SK-N-DZ (cell line): ENCODE data around the gene SLC25A20. TPM values are rescaled to one million over a fixed set of nuclear protein-coding genes. Genes with fewer than 3 reads are reported as not detected.
A peak's percentile ranks its signal among the peaks of the same experiment; 100 is the strongest.
"Not testable (repeated sequence)": the region's sequence is repeated elsewhere in the genome, so short reads cannot be mapped to it uniquely, and the experiment has no call there.

ENCODE experiments used
- DNase-seq: peaks from one replicate; pipeline ENCODE4 v3.0.0-alpha.2; 2015; ENCODE audit warnings: low spot score
- polyA plus RNA-seq, 2 experiments: library from polyadenylated mRNA; depleted of rRNA; stranded (reverse); fragments of >200 nt; gene quantifications; 2 replicates each; pipeline ENCODE4 v1.2.3, GENCODE V29; 2014

The SLC25A20 gene, protein sequence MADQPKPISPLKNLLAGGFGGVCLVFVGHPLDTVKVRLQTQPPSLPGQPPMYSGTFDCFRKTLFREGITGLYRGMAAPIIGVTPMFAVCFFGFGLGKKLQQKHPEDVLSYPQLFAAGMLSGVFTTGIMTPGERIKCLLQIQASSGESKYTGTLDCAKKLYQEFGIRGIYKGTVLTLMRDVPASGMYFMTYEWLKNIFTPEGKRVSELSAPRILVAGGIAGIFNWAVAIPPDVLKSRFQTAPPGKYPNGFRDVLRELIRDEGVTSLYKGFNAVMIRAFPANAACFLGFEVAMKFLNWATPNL
- 20.2 and 39.0 TPM in 2 replicates for polyA plus RNA-seq (2014; cell fraction: cytosol; rRNA removed)
- polyA plus RNA-seq (2014; cell fraction: nucleus; rRNA removed) = 22.8 and 27.0 TPM in 2 replicates

DNA sequence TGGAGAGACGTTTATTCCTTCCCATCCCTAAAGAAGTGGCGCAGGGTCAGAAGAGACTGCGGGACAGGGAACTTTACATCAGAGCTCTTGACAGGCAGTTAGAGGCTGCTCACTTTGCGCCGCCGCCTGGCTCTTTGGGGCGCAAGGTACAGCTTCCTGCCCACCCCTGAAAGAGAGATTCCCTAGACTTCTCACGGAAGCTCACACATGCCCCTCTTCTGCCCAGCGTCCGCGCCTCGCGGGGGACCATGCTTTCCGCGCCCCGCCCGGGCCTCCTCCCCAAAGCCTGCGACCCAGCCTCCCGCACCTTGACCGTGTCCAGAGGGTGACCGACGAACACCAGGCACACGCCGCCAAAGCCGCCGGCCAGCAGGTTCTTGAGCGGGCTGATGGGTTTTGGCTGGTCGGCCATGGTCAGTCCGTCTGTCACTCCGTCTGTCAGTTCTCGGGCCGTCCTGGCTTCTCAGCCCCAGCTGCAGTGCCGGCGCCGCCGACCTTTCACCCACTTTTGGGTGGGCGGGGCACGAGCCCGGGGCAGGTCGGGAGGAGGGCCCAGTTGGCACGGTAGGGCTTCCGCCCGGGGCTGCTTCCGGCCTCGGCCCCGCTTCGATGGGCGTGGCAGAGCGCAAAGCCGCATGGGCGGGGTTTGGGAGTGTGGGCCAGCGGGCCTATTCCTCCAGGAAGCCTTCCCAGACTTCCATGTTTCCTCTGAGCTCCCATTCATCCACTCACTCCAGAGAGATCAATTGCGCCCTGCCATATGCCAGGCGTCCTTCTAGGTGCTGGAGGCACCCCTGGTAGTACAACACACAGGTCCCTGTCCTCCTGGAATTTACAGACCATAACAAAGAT lies at the start of gene SLC25A20:
TSS of gene SLC25A20 (minus strand) at position 500 of the 852 bp plus-strand sequence. CDS start at position 412, 88 bp downstream.
- DNase-seq = peak; percentile 81

DNA sequence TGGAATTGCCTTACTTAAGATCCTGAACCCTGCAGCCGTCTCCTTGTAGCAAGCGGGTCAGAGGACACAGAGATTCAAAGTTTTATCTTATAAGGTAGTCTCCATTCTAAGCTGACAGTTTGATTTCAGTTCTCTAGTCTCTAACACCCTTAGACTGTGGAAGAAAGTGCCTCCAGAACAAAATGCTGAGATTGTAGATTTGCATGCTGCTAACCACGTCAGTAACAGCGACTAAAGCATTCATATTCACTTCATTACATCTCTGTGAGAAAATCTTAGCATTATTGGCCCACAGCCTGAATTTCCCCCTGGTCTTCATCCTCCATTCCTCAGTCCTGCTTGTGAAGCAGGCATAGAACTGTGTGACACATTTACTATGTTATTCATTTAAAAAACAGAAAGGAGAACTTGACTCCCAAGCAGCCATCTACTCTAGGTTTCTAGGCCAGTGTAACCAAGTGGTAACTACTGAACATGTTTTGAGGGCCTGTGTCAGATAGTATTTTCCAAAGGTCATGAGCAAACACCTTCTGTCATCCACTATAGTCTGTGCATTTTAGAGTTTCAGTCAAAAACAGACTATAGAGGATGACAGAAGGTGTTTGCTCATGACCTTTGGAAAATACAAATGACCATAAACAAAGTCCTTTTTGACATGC lies 47.3 kb upstream of the SLC25A20 start:
- DNase-seq = no peak

DNA sequence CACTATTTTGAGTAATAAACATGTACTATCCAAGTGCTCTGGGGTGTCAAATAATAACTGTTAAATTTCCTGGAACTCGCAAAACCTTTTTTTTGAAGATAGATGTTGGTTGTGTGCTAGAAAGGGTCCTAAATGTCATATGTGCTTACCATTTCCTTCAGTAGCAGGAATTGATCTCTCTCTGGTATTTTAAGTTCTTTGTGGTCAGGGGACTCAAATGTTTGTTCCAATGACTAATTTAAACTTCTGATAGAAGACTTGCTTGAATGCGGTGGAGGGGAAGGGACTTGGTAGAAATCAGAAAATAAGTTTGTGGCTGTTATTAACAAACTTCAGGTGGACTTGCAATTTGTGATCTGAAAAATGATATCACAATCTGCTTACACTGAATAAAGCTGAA lies 46.8 kb upstream of the SLC25A20 start:
- DNase-seq = no peak

DNA sequence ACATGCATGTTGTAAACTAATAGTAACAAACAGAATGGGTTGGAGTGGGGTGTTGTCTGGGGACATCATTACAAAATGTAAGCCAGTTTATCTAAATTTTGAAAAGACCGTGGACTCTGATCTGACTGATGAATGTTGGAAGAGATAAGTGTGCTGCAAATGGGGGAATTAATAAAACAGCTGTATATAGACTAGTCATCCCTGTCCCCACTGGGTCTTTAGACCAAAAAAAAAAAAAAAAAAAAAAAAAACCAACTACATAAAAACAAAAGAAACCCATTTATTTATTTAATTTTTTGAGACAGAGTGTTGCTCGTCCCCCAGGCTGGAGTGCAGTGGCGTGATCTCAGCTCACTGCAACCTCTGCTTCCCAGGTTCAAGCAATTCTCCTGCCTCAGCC lies 40.0 kb upstream of the SLC25A20 start:
- no peak for DNase-seq

DNA sequence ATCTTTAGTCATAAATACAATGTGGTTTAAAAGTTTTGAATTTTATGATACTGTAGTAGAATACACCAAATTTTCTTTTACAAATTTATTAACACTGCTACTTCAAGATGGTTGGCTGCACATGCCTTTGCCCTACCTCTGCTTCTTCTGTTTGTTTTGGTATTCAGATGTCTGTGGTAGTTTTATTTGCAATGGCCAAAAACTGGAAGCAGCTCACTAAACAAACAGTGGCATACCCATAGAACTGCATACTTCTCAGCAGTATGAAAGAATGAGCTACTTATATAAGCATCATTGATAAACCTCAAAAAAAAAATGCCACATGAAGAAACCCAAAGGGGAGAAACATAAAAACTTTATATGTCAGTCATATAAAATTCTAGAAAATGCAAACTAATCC lies 39.5 kb upstream of the SLC25A20 start:
- DNase-seq = no peak

DNA sequence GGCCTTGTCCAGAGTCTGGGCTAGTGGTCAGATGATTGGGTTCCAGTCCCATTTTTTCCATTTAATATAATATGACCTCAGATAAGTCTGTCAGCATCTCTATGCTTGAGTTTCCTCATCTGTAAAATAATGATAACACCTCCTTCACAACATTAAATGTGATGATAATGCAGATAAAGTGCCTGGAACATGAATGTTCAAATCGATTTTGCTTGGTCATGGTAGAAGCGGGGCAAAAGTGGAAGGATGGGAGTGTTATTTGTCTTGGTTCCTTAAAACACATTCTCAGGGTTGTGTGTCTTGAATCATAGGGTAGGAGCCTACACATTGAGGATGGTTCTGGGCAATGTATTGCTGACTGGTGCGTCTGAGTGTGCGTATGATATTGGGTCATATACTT lies 36.8 kb upstream of the SLC25A20 start:
- no peak for DNase-seq

DNA sequence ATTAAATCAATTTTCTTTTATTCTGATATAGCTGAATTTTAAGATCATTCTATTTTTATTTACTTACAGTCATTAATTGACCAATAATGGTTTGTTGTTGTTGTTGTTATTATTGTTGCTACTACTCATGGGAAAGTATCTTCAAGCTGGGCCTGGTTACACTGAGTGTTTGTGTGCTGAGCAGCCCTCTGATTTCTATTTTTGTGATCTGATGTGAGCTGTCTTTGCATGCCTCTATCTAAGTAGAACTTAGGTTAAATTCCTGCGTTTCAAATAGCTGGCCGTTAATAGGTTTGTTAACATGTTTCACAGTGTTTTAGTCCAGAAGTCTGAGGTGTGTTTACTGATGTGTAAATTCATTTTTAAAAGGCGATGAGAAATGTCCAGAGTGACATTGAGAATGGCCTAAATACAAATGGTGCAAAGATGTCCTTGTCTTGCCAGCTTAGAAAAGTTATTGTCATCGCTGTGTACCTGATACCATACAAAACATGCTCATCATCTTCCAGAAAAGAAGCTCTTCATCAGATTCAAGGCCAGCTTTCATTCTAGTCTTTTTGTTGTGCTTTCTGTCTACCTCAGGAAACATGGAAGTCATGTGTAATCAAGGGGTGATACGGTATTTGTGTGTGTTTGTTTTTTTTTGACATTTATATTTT lies 35.8 kb upstream of the SLC25A20 start:
- no peak for DNase-seq

DNA sequence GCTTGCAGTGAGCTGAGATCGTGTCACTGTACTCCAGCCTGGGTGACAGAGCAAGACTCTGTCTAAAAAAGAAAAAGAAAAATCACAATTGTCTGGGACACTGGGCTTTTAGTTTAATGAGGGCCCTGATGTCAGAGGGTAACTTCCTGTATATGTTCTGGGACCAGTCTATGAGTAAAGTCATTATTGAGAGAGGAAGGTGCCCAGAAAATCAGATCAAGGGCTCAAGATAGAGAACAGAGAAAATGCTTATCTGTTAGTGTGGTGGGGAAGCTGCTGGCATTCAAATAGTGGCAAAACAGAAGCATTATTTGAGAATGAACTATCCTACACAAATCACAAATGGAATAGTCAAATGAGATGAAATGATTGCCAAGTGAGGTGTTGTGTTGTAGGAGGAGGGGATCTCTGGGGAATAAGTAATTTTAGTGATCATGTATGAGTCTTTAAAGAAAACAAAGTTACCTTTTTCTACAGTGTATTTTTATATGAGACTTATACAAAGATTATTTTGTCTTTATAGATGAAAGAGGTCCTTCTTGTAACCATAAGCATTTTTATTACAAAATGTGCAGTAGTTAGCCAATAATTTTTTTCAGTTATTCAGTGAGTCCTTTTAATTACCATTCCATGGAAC lies 33.4 kb upstream of the SLC25A20 start:
- DNase-seq = no peak

DNA sequence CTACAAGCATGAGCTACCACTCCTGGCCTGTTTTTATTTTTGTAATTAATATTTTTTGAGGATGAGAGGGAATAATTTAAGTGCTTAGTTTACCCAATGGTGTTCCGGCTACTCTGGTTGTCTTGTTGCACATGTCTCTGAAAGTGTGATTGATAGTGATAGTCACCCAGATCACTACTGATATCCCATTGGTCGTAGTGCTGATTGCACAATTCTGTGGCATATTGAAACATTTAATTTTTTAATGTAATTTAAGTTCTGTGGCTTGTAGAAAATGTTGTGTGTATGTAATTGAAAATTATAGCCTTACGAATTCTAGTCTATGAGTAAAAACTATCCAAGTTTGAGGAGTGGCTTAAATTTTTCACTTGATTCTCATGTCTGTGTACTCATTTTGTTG lies 31.9 kb upstream of the SLC25A20 start:
- no peak for DNase-seq

DNA sequence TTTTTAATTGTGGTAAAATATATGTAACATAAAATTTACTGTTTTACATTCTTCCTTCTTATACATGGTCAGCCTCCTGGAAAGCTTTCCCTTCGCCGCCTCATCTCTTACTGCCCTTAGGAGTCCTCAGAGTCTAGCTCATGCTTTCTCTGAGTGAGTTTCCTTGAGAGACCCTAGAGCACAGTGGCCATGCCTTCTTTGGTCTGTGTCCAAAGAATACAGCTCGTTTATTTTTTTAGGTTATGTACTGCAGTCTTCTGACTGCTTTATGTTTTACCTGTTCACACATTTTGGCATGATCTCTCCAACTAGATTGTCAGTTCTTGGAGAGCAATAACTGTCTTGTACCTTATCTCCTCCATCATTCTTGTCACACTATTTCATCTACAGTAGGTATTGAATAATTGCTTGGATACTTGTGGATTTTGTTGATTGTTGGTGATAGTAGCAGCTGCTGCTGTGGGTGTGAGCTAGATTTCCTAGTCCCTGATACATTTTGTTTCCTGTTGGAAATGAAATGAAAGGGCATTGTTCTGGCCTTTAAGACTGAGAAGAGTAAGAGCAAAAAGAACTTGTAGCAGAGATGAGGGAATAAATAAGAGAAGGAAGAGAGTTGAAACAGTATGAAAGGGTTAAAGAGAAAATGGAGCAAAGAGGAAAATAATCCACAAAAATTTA lies 30.8 kb upstream of the SLC25A20 start:
- no peak for DNase-seq

DNA sequence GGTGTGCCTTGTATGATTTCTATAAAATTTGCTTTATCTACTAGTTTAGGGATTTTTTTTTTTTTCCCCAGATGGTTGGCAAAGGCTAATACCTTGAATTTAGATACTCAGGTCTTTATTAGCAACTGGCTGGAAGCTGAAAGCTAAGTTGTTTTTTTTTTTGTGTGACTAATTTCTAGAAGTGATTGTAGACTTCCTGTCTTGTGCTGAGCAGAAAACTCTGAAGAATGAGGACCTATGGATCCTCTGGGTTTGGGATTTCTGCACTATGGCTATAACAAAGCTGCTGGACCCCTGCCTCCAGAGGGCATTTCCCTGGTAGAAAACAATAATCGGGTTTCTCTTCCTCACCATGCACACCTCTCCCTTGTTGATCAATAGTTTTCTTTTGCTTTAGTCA lies 30.0 kb upstream of the SLC25A20 start:
- DNase-seq = no peak

DNA sequence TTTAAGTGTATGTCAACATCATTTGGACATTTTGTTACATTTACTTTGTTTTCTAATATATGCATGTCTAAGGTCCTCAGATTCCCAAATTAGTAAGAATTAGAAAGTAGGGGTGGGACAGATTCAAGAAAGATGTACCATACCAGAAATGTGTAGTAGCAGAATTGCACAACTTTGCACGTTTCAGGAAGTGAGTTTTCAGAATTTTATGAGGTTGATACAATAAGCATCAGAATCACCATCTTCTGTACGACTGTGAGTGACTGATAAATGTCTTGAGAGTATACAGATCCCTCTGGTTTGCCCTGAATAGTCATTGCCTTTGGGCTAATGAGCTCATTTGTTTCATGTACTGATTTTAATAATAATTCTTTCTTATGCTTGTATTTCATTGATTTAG lies 29.2 kb upstream of the SLC25A20 start:
- DNase-seq = no peak

DNA sequence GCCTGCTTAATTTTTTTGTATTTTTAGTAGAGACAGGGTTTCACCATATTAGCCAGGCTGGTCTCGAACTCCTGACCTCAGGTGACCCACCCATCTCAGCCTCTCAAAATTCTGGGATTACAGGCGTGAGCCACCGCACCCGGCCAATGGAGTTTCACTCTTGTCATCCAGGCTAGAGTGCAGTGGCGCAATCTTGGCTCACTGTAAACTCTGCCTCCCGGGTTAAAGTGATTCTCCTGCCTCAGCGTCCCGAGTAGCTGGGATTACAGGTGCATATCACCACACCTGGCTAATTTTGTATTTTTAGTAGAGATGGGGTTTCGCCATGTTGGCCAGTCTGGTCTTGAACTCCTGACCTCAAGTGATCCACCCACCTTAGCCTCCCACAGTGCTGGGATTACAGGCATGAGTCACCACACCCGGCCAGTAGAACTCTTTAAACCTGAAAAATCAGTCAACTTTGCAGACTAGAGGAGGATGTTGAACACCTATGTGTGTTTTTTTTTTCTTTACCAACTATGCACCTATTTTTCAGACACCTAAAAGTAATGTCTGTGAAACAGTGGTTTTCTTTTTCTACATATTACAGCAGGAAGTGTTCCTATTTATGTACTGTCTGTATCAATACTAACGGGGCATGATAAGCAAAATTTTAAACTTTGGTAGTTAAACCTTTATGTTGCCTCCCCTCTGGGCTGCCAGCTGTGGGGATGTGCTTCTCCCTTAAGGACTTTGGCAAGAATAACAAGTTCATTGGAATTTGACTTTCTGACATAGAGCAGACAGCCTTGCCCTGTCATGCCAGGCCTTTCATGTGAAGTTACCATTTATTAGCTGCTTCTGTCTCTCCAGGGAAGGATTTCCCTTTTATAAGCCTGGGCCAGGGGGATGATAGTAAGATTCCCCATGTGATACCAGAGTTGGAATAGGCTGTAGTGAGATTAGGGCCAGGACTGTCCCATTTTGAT lies 28.0 kb upstream of the SLC25A20 start:
- DNase-seq = no peak

DNA sequence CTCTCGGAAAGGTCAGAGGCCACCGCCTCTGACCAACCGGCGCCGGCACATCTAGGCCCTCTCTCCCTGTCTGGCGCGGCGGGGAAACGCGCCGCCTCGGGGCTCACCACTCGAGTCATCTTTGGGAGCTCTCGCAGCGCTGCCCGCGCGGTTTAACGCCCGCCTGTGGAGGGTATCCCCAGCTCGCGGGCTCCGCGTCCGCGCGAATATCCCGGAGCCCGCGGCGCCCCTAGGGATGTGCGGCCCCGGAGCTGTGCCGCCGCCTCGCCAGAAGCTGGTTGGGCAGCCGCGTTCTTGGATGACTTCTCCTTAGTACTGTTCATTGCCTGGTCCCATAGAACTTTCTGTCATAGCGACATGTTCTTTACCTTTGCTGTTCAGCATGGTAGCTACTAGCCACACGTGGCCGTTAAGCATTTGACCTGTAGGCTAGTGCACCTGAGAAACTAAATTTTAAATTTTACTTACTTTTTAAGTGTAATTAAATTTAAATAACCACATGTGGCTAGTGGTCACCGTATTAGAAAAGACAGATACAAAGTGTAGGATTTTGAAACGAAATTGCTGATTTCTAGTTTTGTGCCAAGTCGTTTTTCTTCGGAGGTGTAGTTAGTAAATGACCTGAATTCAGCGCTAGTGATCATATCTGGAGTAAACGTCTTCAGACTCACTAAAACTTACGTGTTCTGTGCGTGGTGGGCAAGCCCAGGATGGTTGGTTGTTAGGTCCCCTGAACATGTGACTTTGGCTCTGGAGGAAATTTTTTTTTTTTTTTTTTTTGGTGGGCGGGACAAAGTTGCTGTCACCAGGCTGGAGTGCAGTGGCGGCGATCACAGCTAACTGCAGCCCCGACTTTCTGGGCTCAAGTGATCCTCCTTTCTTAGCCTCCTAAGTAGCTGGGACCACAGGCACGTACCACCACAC lies 20.8 kb upstream of the SLC25A20 start:
- DNase-seq = peak; percentile 64

DNA sequence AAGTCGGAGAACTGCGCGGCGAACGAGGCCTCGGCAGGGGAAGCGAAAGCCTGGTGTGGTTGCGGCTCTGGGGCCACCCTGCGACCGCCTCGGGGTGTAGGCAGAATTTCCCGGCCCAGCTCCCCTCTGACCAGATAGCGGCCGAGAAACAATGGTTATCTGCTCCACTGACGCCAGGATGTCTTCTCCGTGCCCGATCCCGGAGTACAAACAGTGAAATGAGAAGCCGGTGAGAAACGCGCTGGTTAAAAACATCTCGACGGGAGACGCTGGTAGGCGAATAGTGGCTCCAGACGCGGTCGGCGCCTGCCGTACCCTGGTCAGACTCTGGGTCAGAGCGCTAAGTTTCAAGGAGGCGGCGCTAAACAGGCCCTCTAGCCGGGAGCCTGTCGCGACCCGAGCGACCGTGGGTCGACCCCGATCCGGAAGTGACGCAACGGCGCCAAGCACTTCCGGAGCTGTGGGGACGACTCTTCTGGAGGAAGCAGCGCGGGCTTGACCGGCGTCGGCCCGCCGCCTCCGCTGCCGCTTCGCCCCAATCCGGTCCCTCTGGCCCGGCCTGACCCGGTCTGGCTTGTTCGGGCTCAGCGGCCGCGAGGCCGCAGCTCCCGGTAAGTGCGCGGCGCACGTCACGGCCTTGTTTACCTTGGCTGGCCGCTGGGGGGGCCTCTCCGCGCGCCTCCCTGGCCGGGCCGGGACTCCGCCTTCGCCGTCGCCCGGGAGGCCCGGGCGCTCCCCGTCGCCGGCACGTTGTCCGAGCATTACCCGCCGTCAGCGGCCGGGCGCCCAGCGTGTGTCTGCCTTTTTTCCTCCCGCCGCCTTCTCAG lies 19.9 kb upstream of the SLC25A20 start, which contains the start of gene ARIH2:
TSS of gene ARIH2 (plus strand) at position 455 of the 827 bp plus-strand sequence. CDS start 8,717 bp downstream, outside the sequence.
- DNase-seq = peak; percentile 92

DNA sequence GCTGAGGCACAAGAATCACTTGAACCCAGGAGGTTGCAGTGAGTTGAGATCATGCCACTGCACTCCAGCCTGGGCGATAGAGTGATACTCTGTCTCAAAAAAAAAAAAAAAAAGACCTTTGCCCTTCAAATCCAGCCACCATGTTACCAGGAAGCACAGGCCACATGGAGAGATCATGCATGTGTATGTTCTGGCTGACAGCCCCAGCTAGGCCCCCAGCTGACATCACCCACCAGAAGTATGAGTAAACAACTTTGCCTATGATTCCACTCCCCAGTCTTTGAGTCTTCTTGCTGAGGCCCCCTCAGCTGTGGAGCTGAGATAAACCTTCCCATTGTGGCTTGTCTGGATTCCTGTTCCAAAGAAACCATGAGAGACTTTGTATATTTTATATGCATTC lies 16.6 kb upstream of the SLC25A20 start:
- DNase-seq = no peak

DNA sequence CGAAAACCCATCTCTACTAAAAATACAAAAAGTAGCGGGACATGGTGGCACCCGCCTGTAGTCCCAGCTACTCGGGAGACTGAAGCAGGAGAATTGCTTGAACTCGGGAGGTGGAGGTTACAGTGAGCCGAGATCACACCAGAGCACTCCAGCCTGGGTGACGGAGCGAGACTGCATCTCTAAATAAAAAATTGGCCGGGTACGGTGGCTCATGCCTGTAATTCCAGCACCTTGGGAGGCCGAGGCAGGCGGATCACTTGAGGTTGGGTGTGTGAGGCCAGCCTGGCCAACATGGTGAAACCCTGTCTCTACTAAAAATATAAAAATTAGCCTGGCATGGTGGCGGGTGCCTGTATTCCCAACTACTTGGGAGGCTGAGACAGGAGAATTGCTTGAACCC lies 8.3 kb upstream of the SLC25A20 start:
- DNase-seq = not testable (repeated sequence)
